ENCODE data around the gene VANGL2. TPM values are rescaled to one million over a fixed set of nuclear protein-coding genes. Genes with fewer than 3 reads are reported as not detected.

VANGL2 gene
- total RNA-seq, 1 donor from 2014 or later: 17.0 TPM

GRCh38 chr1:160399544-160400222 is 681 bp upstream of the VANGL2 start:
- DNase-seq (ENCODE audit: low read depth): no peak

DNA sequence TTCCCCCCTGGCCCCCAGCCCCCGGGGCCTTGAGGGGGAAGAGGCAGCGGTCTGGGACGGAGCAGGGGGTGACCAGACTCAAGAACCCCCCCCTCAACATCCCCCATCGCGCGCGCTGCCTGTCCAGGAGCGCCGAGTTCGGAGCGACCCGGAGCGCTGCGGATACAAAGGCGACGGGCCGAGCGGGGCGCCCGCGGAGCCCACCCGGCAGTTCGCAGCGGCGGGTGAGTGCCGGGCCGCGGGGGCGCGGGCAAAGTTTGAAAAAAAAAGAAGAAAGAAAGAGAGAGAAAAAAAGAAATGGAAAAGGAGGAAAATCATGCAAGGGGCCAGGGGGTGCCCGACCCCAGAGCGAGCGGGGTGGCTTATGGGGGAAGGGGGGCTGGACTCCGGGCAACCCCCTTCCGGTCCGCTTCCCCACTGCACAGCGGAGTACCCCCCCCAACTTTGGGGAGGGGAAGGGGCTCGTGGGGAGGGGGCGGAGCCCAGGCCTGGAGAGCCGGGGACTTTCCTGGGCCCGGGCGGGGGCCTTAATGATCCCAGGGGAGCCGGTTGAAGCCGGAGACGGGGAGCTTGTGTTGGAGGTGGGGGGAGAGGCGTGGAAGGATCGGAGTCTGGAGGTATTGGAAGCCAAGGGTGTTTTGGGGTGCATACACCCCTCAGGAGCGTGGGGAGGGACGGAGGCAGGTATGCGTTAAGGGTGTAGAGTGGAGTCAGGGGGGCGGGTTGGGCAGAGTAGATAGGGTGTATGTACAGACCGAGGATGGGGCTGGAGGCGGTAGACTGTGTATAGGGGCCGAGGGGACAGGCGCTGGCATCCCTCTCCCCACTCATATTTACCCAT is 502 bp downstream of the VANGL2 start:
- TF ChIP-seq, protein P1, sequence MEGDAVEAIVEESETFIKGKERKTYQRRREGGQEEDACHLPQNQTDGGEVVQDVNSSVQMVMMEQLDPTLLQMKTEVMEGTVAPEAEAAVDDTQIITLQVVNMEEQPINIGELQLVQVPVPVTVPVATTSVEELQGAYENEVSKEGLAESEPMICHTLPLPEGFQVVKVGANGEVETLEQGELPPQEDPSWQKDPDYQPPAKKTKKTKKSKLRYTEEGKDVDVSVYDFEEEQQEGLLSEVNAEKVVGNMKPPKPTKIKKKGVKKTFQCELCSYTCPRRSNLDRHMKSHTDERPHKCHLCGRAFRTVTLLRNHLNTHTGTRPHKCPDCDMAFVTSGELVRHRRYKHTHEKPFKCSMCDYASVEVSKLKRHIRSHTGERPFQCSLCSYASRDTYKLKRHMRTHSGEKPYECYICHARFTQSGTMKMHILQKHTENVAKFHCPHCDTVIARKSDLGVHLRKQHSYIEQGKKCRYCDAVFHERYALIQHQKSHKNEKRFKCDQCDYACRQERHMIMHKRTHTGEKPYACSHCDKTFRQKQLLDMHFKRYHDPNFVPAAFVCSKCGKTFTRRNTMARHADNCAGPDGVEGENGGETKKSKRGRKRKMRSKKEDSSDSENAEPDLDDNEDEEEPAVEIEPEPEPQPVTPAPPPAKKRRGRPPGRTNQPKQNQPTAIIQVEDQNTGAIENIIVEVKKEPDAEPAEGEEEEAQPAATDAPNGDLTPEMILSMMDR (IDR thresholded peaks at IDR 0.05; ENCODE audit: insufficient read depth, low read length, poor library complexity, severe bottlenecking): no peak
- no peak for DNase-seq (ENCODE audit: low read depth)
- H3K4me3 ChIP-seq (ENCODE audit: low read depth, low read length): peak overlapping the region; percentile 48
- no peaks in the 10 kb centered on the region for H3K27me3 ChIP-seq (ENCODE audit: control insufficient read depth, insufficient read depth, low read length)
- no peaks in the 10 kb centered on the region for H3K36me3 ChIP-seq (ENCODE audit: control insufficient read depth, insufficient read depth, low read length)

More at GRCh38 chr1:160399544-160400222, 681 bp upstream of the VANGL2 start:
- TF ChIP-seq, protein P1 (IDR thresholded peaks at IDR 0.05; ENCODE audit: insufficient read depth, low read length, poor library complexity, severe bottlenecking): no peak
- peak overlapping the region; percentile 48 for H3K4me3 ChIP-seq (ENCODE audit: low read depth, low read length)
- H3K36me3 ChIP-seq (ENCODE audit: control insufficient read depth, insufficient read depth, low read length): no peaks in the 10 kb centered on the region
- no peaks in the 10 kb centered on the region for H3K27me3 ChIP-seq (ENCODE audit: control insufficient read depth, insufficient read depth, low read length)

DNA sequence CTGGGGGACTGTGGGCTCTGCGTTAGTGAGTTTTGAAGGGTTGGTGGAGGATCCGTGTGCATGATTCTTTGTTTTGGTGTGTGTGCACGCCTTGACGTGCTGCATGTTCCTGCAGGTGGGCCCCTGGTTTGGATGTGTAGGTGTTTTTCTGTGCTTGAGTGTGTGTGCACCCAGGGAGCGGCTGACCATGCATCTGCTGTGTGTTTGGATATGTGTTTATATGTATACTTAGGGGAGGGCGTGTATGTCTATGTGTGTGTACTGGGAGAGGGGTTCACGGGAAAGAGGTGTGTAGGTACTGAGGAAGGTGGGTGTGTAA is 1.1 kb downstream of the VANGL2 start:
- DNase-seq (ENCODE audit: low read depth): no peak
- Histone ChIP-seq H3K27me3 (ENCODE audit: control insufficient read depth, insufficient read depth, low read length) (no peaks in the 10 kb centered on the region), H3K36me3 (ENCODE audit: control insufficient read depth, insufficient read depth, low read length) (no peaks in the 10 kb centered on the region), H3K4me3 (ENCODE audit: low read depth, low read length) (peak overlapping the region; percentile 48)
- TF ChIP-seq, protein P1 (IDR thresholded peaks at IDR 0.05; ENCODE audit: insufficient read depth, low read length, poor library complexity, severe bottlenecking): no peak

DNA sequence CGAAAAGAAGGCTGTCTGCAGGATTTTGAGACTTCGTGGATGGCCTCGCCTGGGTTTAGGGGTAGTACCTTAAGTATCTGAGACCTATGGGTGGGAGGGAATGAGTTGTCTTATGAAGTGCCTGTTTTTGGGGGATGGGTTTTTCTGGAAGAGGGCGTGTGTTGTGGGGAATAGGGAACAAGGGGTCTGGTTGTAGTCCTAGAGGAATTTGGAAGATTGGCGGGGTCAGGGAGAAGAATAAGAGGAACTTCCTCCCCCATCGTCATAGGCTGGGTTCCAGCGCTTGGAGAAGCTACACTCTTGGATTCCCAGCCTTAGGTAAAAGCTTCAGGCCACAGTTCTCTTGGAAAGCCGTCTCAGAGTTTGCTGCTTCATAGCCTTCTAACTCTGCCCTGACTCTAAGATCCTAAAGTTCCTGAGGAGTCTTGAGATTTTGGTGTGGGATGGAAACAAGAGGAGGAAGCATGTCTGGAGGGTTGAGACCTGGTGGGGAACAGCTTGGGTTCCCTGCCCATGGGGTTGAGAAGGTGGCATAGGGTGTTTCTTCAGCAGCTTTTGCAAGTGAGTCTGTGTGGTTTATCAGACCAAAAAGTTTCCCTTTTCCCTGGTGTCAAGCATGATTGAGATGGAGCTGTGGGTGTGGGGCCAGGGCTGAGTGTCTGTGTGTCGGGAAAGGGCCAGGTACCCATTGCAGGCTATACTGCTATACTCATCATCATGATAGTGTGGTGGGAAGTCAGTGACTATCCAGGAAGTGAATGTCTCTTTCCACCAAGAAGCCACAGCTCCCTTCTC is 1.8 kb downstream of the VANGL2 start:
- no peak for DNase-seq (ENCODE audit: low read depth)
- TF ChIP-seq, protein P1 (IDR thresholded peaks at IDR 0.05; ENCODE audit: insufficient read depth, low read length, poor library complexity, severe bottlenecking): no peak
- peak overlapping the region; percentile 48 for H3K4me3 ChIP-seq (ENCODE audit: low read depth, low read length)
- H3K36me3 ChIP-seq (ENCODE audit: control insufficient read depth, insufficient read depth, low read length): no peaks in the 10 kb centered on the region
- no peaks in the 10 kb centered on the region for H3K27me3 ChIP-seq (ENCODE audit: control insufficient read depth, insufficient read depth, low read length)

DNA sequence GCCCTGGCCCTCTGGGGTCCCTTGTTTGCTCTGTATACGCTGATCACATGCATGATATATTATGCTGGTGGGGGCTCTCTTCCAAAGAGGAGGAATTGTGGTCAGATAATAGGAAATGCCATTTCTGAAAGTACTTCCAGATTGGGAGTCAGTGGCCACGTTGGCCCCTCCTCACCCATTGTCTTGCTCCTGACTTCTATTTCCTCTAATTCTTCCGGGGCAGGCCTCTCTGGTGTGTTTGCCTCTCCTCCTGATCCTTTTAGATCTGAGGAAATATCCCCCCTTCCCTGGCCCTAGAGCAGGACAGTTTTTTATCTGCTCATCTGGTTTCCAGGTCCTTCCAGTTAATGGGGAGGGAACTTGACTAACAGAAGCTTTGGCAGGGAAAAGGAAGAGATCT is 2.9 kb downstream of the VANGL2 start:
- H3K27me3 ChIP-seq (ENCODE audit: control insufficient read depth, insufficient read depth, low read length): no peaks in the 10 kb centered on the region
- TF ChIP-seq, protein P1 (IDR thresholded peaks at IDR 0.05; ENCODE audit: insufficient read depth, low read length, poor library complexity, severe bottlenecking): no peak
- DNase-seq (ENCODE audit: low read depth): no peak

More for the DNA sequence above, 2.9 kb downstream of the VANGL2 start:
- Histone ChIP-seq H3K36me3 (ENCODE audit: control insufficient read depth, insufficient read depth, low read length) (no peaks in the 10 kb centered on the region), H3K4me3 (ENCODE audit: low read depth, low read length) (no peak overlapping the region)

All from kidney epithelial cell (primary cell).